Smooth muscle cell of the brain vasculature (primary cell): ENCODE results near the gene KBTBD12.
"Not testable (repeated sequence)": the region's sequence is repeated elsewhere in the genome, so short reads cannot be mapped to it uniquely, and the experiment has no call there.

Source experiments
- DNase-seq: peaks from one replicate; pipeline ENCODE4 v3.0.0-alpha.2; 2012; ENCODE audit warnings: low read depth, low spot score

KBTBD12 gene, protein sequence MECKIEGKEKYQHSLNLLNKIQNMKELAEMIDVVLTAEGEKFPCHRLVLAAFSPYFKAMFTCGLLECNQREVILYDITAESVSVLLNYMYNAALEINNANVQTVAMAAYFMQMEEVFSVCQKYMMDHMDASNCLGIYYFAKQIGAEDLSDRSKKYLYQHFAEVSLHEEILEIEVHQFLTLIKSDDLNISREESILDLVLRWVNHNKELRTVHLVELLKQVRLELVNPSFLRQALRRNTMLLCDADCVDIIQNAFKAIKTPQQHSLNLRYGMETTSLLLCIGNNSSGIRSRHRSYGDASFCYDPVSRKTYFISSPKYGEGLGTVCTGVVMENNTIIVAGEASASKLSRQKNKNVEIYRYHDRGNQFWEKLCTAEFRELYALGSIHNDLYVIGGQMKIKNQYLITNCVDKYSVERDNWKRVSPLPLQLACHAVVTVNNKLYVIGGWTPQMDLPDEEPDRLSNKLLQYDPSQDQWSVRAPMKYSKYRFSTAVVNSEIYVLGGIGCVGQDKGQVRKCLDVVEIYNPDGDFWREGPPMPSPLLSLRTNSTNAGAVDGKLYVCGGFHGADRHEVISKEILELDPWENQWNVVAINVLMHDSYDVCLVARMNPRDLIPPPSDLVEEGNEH

DNA sequence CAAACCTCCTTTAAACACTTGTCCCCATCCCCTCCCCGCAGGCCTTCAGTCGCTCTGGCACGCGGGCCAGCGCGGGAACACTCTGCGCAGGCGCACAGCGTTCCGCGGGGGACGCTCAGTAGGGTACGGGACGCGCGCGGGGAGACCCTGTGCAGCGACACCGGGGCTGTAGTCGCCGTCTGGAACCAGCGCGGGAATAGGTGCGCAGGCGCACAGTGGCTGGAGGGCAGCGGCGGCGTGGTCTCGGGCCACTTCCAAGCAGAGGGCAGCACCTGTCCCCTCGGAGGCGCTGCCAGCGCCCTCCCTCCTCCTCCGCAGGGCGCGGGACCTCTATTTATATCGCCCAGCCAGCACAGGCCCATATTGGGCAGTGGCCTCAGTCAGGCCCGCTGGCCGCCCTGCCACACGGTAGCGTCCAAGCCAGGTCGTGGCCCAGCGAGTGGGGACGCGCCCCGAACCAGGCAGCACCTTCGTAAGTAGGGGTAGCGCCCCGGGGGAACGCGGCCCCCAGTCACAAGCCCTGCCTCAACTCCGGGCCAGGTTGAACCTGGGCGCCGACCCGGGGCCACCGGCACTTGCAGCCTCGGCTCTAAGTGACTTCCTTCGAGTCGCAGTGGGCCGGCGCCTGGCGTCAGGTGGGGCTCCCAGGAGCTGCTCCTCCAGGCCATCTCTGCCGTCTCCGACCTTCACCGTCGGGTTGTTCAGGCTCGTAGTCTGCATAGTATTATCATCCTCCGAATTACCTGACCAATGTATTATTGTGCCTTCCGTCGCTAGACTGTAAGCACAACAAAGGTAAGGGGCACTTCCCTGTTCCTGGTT lies at the start of gene KBTBD12:
KBTBD12 (plus strand) TSS at position 118 of the 822 bp plus-strand sequence. CDS start 7,830 bp downstream, outside the sequence.
- DNase-seq = no peak

DNA sequence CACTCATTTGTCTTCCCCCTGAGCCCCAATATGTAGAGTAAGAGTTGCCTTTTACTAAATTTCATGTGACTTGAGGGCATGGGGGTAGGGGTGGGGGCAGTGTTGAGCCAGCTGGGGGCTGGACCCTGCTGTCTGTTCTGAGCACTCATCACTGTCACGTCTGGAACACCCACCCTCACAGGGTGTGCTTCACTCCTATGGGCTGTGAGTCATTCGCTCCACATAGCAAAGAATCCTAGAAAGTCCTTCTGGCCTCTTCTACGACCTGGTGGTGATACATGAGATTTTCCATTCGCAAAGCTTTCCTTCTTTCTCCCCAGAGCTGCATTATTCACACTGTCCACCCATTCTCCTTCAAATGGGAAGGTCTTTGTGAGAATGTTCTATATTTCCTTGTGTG lies 49.1 kb upstream of the KBTBD12 start:
- DNase-seq = no peak

DNA sequence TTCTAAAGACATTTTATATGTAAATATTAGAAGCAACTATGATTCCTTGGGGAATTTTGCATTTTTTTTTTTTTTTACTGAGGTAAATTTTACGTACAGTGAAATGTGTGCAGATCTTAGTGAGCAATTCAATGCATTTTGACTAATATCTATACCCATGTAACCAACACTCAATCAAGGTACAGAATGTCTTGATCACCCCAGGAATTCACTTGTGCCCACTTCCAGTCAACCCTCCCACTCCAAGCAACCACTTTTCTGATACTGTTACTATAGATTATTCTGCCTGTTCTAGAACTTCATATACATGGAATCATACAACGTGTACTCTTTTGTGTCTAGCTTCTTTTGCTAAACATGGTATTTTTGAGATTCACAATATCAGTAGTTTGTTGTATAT lies 47.6 kb upstream of the KBTBD12 start:
- no peak for DNase-seq

DNA sequence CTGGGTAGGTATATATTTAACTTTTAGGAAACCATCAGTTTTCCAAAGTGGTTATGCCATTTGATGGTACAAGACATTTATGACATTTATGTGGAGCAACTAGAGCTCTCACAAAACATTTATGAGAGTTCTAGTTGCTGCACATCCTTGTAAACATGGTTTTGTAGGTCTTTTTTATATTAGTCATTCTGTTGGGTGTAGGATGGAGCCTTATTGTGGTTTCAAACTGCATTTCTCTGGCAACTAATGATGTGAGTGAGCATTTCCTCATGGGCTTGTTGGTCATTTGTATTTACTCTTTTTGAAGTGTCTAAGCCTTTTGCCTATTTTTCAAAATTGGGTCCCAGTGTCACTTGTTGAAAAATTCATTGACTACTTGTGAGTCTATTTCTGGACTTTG lies 47.0 kb upstream of the KBTBD12 start:
- no peak for DNase-seq

DNA sequence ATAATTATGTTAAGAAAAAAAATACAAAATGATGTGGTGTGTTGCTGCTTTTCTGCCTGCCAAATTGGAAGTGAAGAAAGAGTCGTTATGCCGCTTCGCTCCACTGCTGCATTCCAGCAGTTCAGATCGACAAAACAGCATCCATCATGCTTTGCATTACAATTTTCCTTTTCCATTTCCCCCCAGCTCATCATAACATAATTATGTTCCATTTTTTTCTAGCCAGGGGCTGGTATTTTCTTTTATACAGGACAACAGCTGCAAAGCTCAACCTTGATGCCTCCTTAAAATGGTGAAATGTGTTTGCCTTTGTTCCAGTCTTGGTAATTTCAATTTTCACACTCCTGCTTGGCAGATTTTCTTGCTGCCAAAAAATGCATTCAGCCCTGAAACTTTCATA lies 44.9 kb upstream of the KBTBD12 start:
- DNase-seq = no peak

DNA sequence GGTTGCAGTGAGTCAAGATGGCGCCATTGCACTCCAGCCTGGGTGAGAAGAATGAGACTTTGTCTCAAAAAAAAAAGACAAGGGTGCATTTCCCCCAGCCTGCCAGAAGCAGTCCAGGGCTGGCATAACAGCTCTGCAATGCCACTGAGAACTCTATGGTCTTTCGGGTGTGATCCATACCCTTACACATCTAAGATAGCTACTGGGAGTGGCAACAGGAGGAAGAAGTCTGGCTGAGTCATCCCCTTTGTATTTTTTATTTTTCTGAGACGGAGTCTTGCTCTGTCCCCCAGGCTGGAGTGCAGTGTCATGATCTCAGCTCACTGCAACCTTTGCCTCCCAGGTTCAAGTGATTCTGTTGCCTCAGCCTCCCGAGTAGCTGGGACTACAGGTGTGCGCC lies 40.9 kb upstream of the KBTBD12 start:
- not testable (repeated sequence) for DNase-seq

DNA sequence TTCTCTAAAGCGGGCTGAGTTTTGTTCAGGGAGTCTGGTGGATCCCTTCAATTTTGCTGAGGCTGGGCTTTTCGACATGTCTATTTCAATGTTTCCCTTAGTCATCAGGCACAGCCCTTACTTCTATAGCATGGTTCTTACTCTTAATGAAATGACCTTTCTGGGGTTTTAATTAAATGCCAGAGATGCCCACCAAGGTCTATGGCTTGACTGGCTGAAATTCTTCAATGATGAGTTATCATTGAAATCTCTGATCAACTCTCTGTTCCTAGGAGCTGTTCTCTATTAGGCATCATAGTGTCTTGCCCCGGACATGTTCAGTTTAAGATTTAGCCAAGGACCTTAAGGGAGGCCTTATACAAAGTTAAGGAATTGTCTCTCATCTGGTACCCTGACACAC lies 33.4 kb upstream of the KBTBD12 start:
- no peak for DNase-seq

DNA sequence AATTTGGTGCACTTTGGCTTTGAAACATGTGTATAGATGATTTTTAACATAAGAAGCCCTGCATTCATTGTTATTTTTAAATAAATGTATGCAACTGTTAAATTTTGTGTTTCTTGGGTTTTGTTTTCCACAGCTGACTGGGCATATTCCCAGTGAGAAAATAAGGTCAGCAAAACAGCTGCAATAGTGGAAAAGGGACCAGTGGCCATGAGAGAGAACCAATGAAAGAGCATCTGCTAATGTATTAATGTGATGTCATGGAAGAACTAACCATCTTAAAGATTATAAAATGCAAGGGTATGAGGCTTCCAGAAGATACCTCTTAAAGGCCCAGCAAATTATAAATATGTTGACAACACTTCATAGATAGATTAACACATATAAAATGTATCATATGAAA lies 31.0 kb upstream of the KBTBD12 start:
- no peak for DNase-seq

DNA sequence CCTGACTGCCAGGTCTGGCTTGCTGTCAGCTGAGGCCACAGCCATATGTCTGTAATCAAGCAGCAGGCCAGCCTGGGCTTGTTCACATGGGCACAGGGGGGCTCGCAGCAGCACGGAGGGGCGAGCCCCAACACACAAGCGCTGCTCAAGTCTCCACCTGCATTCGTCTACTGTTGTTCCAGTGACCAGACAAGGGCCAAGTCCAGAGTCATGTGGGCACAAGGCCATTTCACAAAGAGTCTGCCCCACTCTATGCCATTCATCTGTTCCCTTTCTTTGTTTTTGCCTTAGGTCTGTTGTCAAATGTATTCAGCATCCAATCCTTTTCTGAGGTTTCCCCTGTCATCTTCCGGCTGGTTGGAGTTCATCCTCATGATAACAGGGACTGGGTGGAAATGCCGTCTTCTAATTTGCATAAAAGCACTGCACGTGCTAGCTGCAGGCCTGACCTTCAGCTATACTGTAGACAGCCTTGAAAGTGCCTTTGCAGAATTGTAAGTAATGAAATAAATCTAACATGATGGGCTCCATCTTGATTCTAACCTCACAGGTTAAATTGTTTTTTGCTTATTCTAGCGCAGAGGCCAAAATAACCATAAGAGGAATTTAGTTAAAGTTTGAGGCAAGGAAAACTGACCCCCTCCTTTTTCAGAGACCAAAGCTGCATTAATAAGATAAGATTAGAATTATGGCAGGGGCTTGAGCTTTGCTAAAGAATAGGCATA lies 28.6 kb upstream of the KBTBD12 start:
- DNase-seq = no peak

DNA sequence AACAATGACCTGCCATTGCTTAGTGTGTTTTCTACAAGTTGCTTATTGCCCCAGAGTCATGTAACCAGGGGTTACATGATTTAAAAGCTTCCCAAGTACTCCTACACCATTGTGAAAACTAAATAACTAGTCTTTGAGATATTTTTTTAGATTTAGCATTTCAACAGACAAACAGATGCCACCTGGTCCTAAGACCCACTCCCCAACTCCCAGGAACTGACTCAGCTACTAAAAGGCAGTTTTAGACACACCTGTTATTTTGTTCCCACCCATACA lies 28.1 kb upstream of the KBTBD12 start:
- no peak for DNase-seq

DNA sequence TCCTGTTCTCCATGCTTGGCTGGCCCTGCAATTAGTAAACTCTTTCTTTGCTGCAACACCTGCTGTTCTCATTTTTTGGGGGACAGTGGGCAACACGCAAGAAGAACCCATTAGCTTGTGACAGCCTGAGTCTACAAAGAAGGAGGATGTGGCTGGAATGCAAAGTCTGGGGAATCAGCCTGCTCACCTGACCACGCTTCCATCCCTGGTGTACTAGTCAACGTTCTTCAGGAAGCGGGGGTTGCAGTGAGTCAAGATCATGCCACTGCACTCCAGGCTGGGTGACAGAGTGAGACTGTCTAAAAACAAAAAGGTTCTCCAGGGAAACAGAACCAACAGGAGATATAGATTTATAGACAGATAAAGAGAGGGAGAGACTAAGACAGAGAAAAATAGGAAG lies 27.7 kb upstream of the KBTBD12 start:
- no peak for DNase-seq

DNA sequence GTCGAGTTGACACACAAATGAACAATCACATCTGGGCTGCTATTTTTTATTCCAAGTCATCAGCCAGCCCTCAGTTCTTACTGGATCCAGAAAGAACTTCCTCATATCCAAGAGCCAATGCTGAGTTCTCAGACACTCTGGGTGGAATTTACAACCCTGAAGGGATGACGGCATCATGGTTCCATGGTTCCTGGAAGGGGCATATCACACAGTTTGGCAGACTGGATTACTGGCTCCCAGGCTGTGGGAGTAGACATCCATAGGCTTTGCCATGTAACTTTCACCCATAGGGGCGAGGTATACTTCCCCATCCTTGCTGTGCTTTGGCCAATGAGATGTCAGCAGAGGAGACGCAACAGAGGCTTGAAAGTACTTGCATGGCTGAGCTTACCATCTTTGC lies 26.9 kb upstream of the KBTBD12 start:
- DNase-seq = no peak

DNA sequence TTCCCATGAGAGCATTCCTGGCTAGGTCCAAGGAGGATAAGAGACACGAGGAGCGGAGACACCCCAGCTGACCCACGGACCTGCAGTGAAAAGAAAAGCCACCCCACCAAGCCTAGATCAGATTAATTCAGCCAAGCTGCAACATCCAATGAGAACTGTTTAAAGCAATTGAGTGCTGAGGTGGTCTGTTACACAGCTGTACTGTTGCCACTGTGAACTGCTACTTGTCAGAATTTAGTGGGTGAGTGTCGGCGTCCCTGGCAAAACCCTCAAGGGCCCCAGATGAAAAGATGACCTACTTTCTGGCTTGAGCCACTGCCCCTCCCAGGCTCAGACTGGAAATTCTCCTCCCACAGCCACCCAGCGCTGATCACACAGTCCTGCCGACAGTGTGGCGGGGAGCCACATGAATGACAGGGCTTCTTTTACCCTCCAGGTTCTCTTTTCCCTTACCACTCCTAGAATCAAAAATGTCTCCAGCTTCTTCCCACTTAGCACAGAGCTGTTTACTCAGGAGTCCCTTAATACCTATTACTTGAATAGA lies 26.4 kb upstream of the KBTBD12 start:
- no peak for DNase-seq

DNA sequence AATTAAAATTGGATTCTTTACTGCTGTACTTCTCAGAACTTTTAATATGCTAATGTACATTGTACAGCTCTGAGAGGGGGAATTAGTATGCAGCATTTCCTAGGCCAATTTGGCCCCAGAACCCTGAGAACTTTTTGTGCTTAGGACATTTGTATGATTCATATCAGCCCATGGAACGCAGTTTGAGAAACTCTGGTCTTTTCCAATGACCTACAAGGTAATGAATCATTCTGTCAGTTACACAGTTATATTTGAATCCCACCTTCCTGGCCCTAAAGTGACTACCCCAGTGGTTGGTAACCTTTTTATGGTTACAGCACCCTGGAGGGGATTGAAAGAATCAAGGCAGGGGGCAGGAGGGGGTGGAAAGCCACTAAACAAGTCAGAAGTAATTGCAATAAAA lies 25.6 kb upstream of the KBTBD12 start:
- no peak for DNase-seq

DNA sequence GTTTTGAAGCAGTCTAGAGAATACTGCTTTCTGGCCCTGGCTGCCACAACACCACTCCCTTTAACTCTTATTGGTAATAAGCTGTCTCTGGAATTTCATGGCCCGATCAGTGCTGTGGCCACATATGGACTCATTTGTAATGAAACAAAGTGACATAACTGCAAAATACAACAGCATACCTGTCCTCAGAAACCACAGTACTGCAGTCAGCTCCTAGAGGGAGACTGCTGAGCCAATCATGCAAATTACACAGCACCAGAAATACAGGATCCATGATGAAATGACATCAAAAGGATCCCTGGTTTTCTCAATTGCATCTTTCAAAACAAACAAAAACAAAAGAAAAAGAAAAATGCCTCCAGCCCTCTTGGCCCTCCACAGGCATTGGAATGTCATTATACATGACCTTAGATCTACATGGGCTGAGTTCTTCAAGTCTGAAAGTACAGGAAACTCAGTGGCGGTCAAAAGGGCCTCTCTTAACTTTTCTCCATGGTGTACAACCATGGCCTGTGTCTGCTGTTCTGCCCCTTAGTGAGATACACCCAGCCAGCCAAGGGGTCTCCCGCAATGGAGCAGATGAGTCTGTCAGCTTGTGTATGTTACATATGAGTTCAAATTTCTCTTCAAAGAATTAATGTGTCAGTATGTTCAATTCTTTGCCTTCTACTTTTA lies 24.9 kb upstream of the KBTBD12 start:
- no peak for DNase-seq

DNA sequence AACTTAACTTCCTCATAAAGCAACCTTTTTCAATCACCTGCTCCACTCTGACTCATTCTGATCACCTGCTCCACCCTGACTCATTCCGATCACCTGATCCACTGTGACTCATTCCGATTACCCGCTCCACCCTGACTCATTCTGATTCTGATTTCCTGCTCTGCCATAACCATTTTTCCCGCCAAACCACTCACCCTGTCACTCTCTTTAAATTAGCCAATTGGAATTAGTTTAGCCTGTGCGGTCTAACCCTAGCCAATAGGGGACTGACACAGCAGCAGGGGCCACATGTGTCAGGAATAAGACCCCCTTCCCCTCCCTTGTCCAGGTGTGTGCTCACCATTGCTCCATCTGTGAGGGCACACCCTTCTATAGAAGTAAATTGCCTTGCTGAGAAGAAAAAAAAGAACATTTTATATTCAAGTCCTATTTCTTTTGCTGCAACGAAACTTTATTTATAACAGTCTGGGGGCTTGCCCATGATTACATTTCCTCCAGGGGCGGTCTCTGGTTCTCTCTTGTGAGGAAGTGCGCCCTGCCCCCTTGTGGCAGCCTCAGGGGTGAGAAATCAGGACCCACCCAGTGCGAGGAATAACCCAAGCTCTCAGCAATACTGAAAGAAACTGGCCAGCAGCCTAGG lies 24.3 kb upstream of the KBTBD12 start:
- not testable (repeated sequence) for DNase-seq

DNA sequence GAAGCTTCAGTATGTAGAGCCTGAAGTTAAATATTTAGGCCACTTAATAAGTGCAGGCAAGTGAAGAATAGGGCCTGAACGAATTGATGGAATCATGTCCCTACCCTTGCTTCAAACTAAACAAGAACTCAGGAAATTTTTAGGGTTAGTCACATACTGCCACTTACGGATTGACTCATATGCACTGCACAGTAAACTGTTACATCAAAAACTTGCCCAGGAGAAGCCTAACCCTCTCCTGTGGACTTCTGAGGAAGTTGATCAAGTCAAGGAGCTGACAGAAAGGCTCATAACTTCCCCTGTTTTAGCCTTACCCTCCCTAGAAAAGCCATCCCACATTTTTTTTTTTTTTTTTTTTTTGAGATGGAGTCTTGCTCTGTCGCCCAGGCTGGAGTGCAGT lies 20.6 kb upstream of the KBTBD12 start:
- no peak for DNase-seq

DNA sequence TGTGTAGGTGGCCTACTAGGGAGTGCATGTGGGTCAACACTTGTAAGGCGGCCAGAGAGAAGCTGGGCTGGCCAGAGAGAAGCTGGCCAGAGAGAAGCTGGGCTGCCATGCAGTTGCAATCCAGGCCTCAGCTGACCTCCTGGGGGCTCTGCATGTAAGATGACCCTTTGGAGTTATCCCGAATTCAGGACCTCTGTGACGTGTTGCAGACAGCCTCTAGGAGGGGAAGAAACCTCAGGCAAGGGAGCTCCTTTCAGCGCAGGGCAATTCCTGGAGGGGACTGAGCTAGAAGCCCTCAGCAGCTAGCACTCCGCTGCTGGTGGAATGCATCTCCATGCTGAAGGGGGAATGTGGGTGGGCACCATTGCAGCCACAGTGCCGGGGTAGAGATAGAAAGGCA lies 15.8 kb upstream of the KBTBD12 start:
- no peak for DNase-seq

DNA sequence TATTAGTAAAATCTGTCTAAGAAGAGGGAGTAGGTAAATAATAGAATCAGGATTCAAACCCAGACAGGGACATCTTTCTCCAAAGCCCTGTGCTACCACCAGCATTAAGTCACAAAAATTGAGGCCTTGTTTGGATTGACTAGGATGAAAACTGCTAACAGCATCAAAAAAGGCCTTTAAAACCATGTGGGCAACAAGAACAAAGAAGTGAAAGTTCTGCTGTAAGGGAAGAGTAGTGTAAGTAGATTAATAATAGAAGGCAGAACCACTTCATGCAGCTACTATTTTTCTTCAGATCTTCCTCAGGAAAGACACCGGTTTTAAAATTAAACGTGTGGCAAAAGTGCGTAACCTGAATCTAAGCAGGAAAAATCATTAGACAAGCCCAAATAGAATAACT lies 15.3 kb upstream of the KBTBD12 start:
- no peak for DNase-seq

DNA sequence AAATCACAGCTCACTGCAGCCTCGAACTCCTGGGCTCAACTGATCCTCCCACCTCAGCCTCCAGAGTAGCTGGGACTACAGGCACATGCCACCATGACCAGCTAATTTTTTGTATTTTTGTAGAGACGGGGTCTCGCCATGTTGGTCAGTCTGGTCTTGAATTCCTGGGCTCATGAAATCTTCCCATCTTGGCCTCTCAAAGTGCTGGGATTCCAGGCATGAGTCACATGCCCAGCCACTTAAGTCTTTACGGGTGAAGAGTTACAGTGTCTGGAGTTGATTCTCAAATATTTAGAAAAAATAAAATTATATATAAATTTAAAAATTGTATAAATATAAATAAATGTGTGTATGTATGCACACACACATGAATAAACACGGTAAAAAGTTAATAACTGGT lies 14.5 kb upstream of the KBTBD12 start:
- no peak for DNase-seq

DNA sequence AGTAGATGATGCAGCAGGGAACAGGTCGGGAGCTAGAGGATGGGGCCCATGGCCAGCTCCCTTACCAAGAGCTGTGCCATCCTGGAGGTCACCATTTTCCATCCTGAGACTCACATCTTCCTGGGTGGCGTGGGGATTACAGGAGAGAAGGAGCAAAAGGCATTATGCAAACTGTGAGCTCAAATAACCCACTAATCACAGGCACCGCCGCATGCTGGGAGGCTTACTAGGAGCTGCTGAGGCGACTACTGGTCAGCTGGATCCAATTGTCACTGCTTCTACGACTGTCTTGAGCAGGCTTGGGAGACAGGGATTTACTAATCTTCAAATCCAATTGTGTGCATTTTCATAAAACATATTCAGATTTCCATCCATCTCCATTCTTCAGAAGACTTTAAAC lies 12.5 kb upstream of the KBTBD12 start:
- DNase-seq = no peak
